Gastrocnemius medialis (tissue), 4 donors: Measurements from ENCODE around the gene IFNG.

Experiments
- POLR2A ChIP-seq, 2 donors: fragments of 450-650 bp; IDR thresholded peaks; one replicate each; pipeline ENCODE4 v1.6.1; 2017; ENCODE audit warnings: antibody characterized with exemption in 2 of 2, mild to moderate bottlenecking in 2 of 2, moderate library complexity in 2 of 2
- TF ChIP-seq, protein P1 (sequence below), 5 experiments: fragments of 450-650 bp in 3 of 5; fragments of 200-600 bp in 2 of 5; sonication (generic) in 2 of 5; IDR thresholded peaks in 4 of 5; conservative IDR thresholded peaks in 1 of 5; 1 replicate in 4 of 5; 2 replicates in 1 of 5; pipeline ENCODE4 v1.5.1; 2016 to 2019; ENCODE audit warnings: antibody characterized with exemption in 5 of 5, mild to moderate bottlenecking in 3 of 5, moderate library complexity in 3 of 5

DNA sequence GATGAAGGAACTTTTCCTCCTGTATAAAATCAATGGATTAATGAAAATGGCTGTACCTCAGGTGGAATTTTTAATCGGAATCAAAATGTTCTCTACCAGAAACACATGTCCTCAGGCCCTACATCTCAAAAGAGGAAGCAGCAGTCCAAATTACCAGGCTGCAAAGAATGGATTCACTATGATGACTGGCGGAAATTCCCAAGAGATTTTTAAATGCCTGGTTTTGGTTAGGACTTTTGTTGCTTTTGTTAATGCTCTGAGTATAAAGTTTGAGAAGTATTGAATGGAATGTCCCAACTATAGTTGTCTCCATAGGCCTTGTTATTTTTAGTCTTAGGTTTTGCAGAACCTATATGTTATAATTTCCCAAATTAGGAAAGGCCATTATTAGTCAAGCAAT, 11.2 kb upstream of the IFNG start:
- TF ChIP-seq, protein P1, sequence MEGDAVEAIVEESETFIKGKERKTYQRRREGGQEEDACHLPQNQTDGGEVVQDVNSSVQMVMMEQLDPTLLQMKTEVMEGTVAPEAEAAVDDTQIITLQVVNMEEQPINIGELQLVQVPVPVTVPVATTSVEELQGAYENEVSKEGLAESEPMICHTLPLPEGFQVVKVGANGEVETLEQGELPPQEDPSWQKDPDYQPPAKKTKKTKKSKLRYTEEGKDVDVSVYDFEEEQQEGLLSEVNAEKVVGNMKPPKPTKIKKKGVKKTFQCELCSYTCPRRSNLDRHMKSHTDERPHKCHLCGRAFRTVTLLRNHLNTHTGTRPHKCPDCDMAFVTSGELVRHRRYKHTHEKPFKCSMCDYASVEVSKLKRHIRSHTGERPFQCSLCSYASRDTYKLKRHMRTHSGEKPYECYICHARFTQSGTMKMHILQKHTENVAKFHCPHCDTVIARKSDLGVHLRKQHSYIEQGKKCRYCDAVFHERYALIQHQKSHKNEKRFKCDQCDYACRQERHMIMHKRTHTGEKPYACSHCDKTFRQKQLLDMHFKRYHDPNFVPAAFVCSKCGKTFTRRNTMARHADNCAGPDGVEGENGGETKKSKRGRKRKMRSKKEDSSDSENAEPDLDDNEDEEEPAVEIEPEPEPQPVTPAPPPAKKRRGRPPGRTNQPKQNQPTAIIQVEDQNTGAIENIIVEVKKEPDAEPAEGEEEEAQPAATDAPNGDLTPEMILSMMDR (IDR thresholded peaks at IDR 0.05 in 4 of 5, conservative IDR thresholded peaks at IDR 0.05 in 1 of 5) = no peak
- TF ChIP-seq POLR2A (IDR thresholded peaks at IDR 0.05) = no peak
